PFSK-1 (cell line): ENCODE data around the gene PCDHA9.

Experiments used
- POLR2AphosphoS5 ChIP-seq: IDR thresholded peaks from 2 replicates; pipeline ENCODE4 v1.6.1; 2012; ENCODE audit warnings: low read depth, mild to moderate bottlenecking, control low read depth, low read length, moderate library complexity
- SIN3A ChIP-seq: IDR thresholded peaks from 2 replicates; pipeline ENCODE4 v1.6.1; 2012; ENCODE audit warnings: mild to moderate bottlenecking, low read length, moderate library complexity, borderline replicate concordance; ENCODE audit not compliant: insufficient read depth
- TAF1 ChIP-seq: IDR thresholded peaks from 2 replicates; pipeline ENCODE4 v1.6.1; 2012; ENCODE audit warnings: low read length, control low read depth, borderline replicate concordance; ENCODE audit not compliant: insufficient read depth
- TF ChIP-seq, protein P1 (sequence below), 2 experiments: IDR thresholded peaks; 2 replicates each; pipeline versions ENCODE4 v1.6.1 to v1.8.0; 2011 to 2012; ENCODE audit warnings: low read depth in 2 of 2, low read length in 2 of 2, control low read depth in 1 of 2, inconsistent platforms in 1 of 2, mild to moderate bottlenecking in 1 of 2, moderate library complexity in 1 of 2; ENCODE audit not compliant: insufficient read depth in 1 of 2

GRCh38 chr5:140883927-140884697, 35.9 kb downstream of the PCDHA9 start:
- TF ChIP-seq POLR2AphosphoS5 (no peak), TAF1 (no peak), SIN3A (no peak)
- TF ChIP-seq, protein P1, sequence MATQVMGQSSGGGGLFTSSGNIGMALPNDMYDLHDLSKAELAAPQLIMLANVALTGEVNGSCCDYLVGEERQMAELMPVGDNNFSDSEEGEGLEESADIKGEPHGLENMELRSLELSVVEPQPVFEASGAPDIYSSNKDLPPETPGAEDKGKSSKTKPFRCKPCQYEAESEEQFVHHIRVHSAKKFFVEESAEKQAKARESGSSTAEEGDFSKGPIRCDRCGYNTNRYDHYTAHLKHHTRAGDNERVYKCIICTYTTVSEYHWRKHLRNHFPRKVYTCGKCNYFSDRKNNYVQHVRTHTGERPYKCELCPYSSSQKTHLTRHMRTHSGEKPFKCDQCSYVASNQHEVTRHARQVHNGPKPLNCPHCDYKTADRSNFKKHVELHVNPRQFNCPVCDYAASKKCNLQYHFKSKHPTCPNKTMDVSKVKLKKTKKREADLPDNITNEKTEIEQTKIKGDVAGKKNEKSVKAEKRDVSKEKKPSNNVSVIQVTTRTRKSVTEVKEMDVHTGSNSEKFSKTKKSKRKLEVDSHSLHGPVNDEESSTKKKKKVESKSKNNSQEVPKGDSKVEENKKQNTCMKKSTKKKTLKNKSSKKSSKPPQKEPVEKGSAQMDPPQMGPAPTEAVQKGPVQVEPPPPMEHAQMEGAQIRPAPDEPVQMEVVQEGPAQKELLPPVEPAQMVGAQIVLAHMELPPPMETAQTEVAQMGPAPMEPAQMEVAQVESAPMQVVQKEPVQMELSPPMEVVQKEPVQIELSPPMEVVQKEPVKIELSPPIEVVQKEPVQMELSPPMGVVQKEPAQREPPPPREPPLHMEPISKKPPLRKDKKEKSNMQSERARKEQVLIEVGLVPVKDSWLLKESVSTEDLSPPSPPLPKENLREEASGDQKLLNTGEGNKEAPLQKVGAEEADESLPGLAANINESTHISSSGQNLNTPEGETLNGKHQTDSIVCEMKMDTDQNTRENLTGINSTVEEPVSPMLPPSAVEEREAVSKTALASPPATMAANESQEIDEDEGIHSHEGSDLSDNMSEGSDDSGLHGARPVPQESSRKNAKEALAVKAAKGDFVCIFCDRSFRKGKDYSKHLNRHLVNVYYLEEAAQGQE (IDR thresholded peaks at IDR 0.05; ENCODE audit: insufficient read depth in 1 of 2, low read depth in 2 of 2, low read length in 2 of 2) = no peak
